Renal cortex interstitium (tissue), 11 donors: ENCODE data around the gene SLC41A3. TPM values are rescaled to one million over a fixed set of nuclear protein-coding genes. Genes with fewer than 3 reads are reported as not detected.
"Not testable (repeated sequence)": the region's sequence is repeated elsewhere in the genome, so short reads cannot be mapped to it uniquely, and the experiment has no call there.

Experiments used
- DNase-seq, 11 donors: peaks; one replicate each; pipeline ENCODE4 v3.0.0-alpha.2; 2013; ENCODE audit warnings: low read depth in 9 of 11, low spot score in 4 of 11; ENCODE audit errors: extremely low read depth in 1 of 11
- polyA plus RNA-seq, 3 donors: library from polyadenylated mRNA; unstranded; fragments of 120-200 nt; gene quantifications; one replicate each; pipeline ENCODE4 v1.2.1, GENCODE V29; 2013; ENCODE audit not compliant: insufficient read length in 3 of 3

SLC41A3 gene
- polyA plus RNA-seq, 3 donors: 72.5 to 78.3 (median 74.3) TPM

GRCh38 chr3:126100269-126100633, 16.3 kb upstream of the SLC41A3 start:
- no peak for DNase-seq

- no peak for DNase-seq
Observed at GRCh38 chr3:126098391-126098858, 14.5 kb upstream of the SLC41A3 start.

- no peak for DNase-seq
Observed at GRCh38 chr3:126097801-126098200, 13.9 kb upstream of the SLC41A3 start.

GRCh38 chr3:126096274-126096673, 12.3 kb upstream of the SLC41A3 start:
- not testable (repeated sequence) for DNase-seq

- DNase-seq: not testable (repeated sequence)
Observed at GRCh38 chr3:126092128-126092527, 8.2 kb upstream of the SLC41A3 start.

GRCh38 chr3:126087552-126088175, 3.7 kb upstream of the SLC41A3 start:
- DNase-seq: no peak

- DNase-seq: no peak
Observed at GRCh38 chr3:126085841-126086240, 1.9 kb upstream of the SLC41A3 start.

GRCh38 chr3:126085276-126085675, 1.4 kb upstream of the SLC41A3 start:
- DNase-seq: no peak

- no peak for DNase-seq
Observed at GRCh38 chr3:126084768-126085180, 850 bp upstream of the SLC41A3 start.

GRCh38 chr3:126083511-126083912, 412 bp downstream of the SLC41A3 start:
- DNase-seq: peak in 9 of 11 donors; percentile 19 to 42 (median 31)

GRCh38 chr3:126083138-126083445, 832 bp downstream of the SLC41A3 start:
- no peak for DNase-seq

- no peak for DNase-seq
Observed at GRCh38 chr3:126082362-126083137, 1.4 kb downstream of the SLC41A3 start.

GRCh38 chr3:126081618-126082361, 2.1 kb downstream of the SLC41A3 start:
- DNase-seq: no peak

- DNase-seq: no peak
Observed at GRCh38 chr3:126080970-126081369, 3.0 kb downstream of the SLC41A3 start.

GRCh38 chr3:126078866-126079265, 5.1 kb downstream of the SLC41A3 start:
- DNase-seq: no peak

GRCh38 chr3:126077754-126078153, 6.2 kb downstream of the SLC41A3 start:
- no peak for DNase-seq

- no peak for DNase-seq
Observed at GRCh38 chr3:126076140-126076539, 7.8 kb downstream of the SLC41A3 start.

- DNase-seq: no peak
Observed at GRCh38 chr3:126070146-126070545, 13.8 kb downstream of the SLC41A3 start.

- no peak for DNase-seq
Observed at GRCh38 chr3:126067959-126068358, 16.0 kb downstream of the SLC41A3 start.

- peak in 1 of 11 donors; percentile 20 for DNase-seq
Observed at GRCh38 chr3:126066676-126067075, 17.2 kb downstream of the SLC41A3 start.
